Measurements from ENCODE around the gene ZFAND2A.
A peak's percentile ranks its signal among the peaks of the same experiment; 100 is the strongest.
"Not testable (repeated sequence)": the region's sequence is repeated elsewhere in the genome, so short reads cannot be mapped to it uniquely, and the experiment has no call there.

The ZFAND2A gene

DNA sequence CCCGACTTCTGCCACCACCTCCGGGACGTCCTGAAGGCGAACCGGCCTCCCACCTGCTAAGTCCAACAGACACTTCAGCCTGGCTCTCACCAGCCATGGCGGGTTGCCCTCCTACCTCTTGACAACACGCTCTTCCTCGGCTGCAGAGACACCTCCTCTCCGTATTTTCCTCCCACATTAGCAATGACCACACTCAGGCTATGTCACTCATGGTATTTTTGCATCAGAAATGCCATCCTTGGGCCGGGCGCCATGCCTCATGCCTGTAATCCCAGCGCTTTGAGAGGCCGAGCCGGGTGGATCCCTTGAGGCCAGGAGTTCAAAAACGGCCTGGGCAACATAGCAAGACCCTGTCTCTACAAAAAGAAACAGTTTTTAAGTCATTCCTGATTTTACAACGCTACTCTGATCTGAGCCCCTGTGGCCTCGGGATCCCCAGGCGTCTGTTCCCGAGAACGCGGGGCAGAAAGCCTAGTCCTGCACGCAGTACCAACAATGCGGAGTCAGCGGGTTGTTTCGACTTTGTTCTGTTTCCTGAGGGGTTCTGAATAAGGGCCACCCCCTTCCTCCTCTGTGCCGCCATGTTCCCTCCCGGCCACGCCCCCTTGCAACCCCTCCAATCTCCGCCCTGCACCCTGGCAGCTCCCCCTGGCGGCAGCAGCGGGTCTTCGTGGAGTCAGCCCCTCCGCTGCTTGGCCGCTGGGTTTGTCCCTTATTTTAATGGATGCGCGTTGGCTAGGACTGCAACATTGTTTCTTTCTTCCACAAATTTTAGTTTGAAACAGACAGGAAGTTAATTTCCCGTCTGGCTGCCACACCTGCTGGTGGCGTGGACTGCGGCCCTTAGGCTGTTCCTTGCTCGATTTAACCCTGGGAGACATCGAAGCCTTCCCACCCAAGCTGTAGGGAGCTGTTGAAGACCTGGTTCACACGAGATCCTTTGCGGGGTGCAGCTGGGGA is 9.7 kb upstream of the ZFAND2A start:
- TF ChIP-seq CTCF (IDR thresholded peaks at IDR 0.05; ENCODE audit: control insufficient read depth, extremely low read depth, insufficient read depth) = peak; percentile 88
- no peak for DNase-seq (ENCODE audit: low read depth)
- H3K4me3 ChIP-seq (ENCODE audit: low read depth, low read length) = peak overlapping the region; percentile 57

DNA sequence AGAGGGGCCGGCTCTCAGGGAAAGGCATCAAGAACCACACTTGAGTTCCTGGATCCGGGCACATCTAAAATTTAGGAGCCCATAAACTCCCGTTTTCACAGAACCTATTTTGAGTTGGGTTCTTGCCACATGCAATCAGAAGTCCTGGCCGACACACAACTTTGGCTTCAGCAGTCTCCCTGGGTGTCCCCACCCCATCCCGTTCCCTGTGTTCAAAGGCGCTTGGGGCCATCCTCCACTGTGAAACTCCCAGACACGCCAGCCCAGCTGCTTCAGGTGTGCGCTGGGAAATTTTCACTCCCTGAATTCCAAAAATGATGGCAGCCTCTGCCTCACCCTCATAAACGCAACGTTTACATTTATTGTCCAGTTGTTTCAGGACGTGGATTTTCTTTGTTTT is 8.4 kb upstream of the ZFAND2A start:
- no peak overlapping the region for H3K4me3 ChIP-seq (ENCODE audit: low read depth, low read length)
- TF ChIP-seq CTCF (IDR thresholded peaks at IDR 0.05; ENCODE audit: control insufficient read depth, extremely low read depth, insufficient read depth) = no peak

GRCh38 chr7:1164436-1164835 is 4.4 kb upstream of the ZFAND2A start:
- H3K4me3 ChIP-seq (ENCODE audit: low read depth, low read length) = no peak overlapping the region
- TF ChIP-seq CTCF (IDR thresholded peaks at IDR 0.05; ENCODE audit: control insufficient read depth, extremely low read depth, insufficient read depth) = no peak
- no peak for DNase-seq (ENCODE audit: low read depth)

More for the DNA sequence above, 8.4 kb upstream of the ZFAND2A start:
- no peak for DNase-seq (ENCODE audit: low read depth)

- DNase-seq (ENCODE audit: low read depth) = no peak
- TF ChIP-seq CTCF (IDR thresholded peaks at IDR 0.05; ENCODE audit: control insufficient read depth, extremely low read depth, insufficient read depth) = no peak
- no peak overlapping the region for H3K4me3 ChIP-seq (ENCODE audit: low read depth, low read length)
Measured at GRCh38 chr7:1163121-1163520, 3.1 kb upstream of the ZFAND2A start.

DNA sequence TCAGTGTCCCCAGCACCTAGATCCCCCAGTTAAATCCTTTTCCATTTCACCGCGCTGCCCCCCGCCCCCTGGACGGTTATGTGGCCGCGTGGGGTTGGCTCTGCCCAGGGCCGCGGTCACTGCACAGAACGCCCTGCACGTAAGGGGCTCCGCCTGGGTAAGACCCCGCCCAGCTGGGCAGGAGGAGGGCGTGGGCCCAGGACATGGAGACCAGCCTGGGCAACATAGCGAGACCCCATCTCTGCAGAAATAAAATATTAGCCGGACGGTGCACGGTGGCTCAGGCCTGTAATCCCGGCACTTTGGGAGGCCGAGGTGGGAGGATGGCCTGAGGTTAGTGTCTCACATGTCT is 650 bp upstream of the ZFAND2A start:
- TF ChIP-seq CTCF (IDR thresholded peaks at IDR 0.05; ENCODE audit: control insufficient read depth, extremely low read depth, insufficient read depth) = no peak
- no peak for DNase-seq (ENCODE audit: low read depth)
- H3K4me3 ChIP-seq (ENCODE audit: low read depth, low read length) = peak overlapping the region; percentile 89

GRCh38 chr7:1159231-1159630 is 765 bp downstream of the ZFAND2A start:
- peak overlapping the region; percentile 89 for H3K4me3 ChIP-seq (ENCODE audit: low read depth, low read length)
- not testable (repeated sequence) for DNase-seq (ENCODE audit: low read depth)

DNA sequence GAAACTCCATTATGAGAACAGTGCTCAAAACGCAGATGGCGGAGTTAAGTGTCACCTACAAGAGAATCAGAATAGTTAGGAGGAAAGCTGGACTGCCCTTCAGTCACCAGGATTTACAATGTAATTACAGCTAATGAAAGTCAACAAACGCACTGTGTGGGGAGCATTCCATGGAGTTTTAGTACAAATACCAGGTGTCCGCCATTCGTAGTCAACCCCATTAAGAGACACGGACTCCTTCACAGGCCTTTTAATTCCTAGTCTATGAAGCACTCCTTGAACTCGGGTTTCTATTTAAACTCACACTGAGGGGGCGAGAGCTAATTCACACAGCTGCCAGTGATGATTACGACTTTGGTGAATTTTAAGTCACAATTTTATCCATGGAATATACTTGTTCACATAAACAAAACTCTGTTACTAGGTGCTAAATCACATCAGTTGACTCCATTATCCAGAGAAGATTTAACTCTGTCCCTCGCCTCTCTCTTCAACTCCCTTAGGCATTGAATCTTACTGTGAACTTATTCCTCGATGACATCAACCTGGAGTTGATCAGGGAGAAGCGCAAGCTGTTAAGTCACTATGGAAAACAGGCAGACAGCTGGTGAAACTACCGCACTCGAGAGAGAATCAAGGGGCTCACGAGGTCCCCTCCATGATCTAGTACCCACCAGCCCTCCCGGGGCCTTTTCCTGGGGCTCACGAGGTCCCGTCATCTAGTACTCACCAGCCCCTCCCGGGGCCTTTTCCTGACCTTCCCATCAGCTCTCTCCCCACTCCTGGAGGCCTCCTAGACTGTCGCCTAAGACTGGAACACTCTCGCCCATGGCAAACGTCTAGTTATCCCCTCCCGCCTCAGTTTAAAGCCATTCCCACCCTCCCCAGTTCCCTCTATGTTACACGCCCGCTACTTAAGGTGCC is 1.5 kb downstream of the ZFAND2A start:
- DNase-seq (ENCODE audit: low read depth) = no peak
- peak overlapping the region; percentile 89 for H3K4me3 ChIP-seq (ENCODE audit: low read depth, low read length)
- TF ChIP-seq CTCF (IDR thresholded peaks at IDR 0.05; ENCODE audit: control insufficient read depth, extremely low read depth, insufficient read depth) = no peak
